GM04504 (cell line): Measurements from ENCODE around the gene CCSAP.
A peak's percentile ranks its signal among the peaks of the same experiment; 100 is the strongest.
"Not testable (repeated sequence)": the region's sequence is repeated elsewhere in the genome, so short reads cannot be mapped to it uniquely, and the experiment has no call there.

Experiments
- DNase-seq: peaks from one replicate; pipeline ENCODE4 v3.0.0-alpha.2; 2012; ENCODE audit warnings: low read depth

Gene CCSAP

GRCh38 chr1:229325853-229326487 is 16.9 kb downstream of the CCSAP start:
- DNase-seq: no peak

- no peak for DNase-seq
Measured at GRCh38 chr1:229325401-229325800, 17.4 kb downstream of the CCSAP start.

- DNase-seq: no peak
Measured at GRCh38 chr1:229323885-229324553, 18.8 kb downstream of the CCSAP start.

GRCh38 chr1:229323201-229323600 is 19.6 kb downstream of the CCSAP start:
- DNase-seq: no peak

- no peak for DNase-seq
Measured at GRCh38 chr1:229319487-229319886, 23.4 kb downstream of the CCSAP start.

- peak; percentile 4 for DNase-seq
Measured at GRCh38 chr1:229318056-229318455, 24.8 kb downstream of the CCSAP start.

GRCh38 chr1:229316166-229316565 is 26.7 kb downstream of the CCSAP start:
- DNase-seq: no peak

GRCh38 chr1:229310833-229311232 is 32.0 kb downstream of the CCSAP start:
- DNase-seq: no peak

GRCh38 chr1:229309684-229310083 is 33.2 kb downstream of the CCSAP start:
- no peak for DNase-seq

- DNase-seq: no peak
Measured at GRCh38 chr1:229309074-229309473, 33.8 kb downstream of the CCSAP start.

- DNase-seq: no peak
Measured at GRCh38 chr1:229305392-229305791, 37.5 kb downstream of the CCSAP start.

GRCh38 chr1:229303855-229304254 is 39.0 kb downstream of the CCSAP start:
- no peak for DNase-seq

GRCh38 chr1:229302740-229303139 is 40.1 kb downstream of the CCSAP start:
- DNase-seq: no peak

GRCh38 chr1:229300099-229300757 is 42.6 kb downstream of the CCSAP start:
- no peak for DNase-seq

GRCh38 chr1:229298887-229299503 is 43.9 kb downstream of the CCSAP start:
- no peak for DNase-seq

GRCh38 chr1:229298420-229298819 is 44.4 kb downstream of the CCSAP start:
- no peak for DNase-seq

- no peak for DNase-seq
Measured at GRCh38 chr1:229297746-229298145, 45.1 kb downstream of the CCSAP start.

GRCh38 chr1:229296541-229296941 is 46.3 kb downstream of the CCSAP start:
- peak; percentile 59 for DNase-seq

GRCh38 chr1:229295745-229296144 is 47.1 kb downstream of the CCSAP start:
- DNase-seq: no peak

GRCh38 chr1:229293528-229294204 is 49.2 kb downstream of the CCSAP start:
- DNase-seq: no peak

- not testable (repeated sequence) for DNase-seq
Measured at GRCh38 chr1:229291686-229292085, 51.2 kb downstream of the CCSAP start.

- no peak for DNase-seq
Measured at GRCh38 chr1:229288516-229288915, 54.3 kb downstream of the CCSAP start.
